Mesothelial cell of epicardium (in vitro differentiated cells): ENCODE measurements around the gene NQO1. TPM values are rescaled to one million over a fixed set of nuclear protein-coding genes. Genes with fewer than 3 reads are reported as not detected.

Experiments
- DNase-seq, 2 experiments: peaks; one replicate each; pipeline ENCODE4 v3.0.0; 2021; ENCODE audit warnings: low spot score in 2 of 2; ENCODE audit not compliant: unreplicated experiment in 2 of 2
- H3K27ac Mint-ChIP-seq: 2 replicates; pipeline ENCODE4 v1.8.0; 2021; ENCODE audit warnings: mixed read lengths
- H3K27me3 Mint-ChIP-seq: 2 replicates; pipeline ENCODE4 v1.8.0; 2021; ENCODE audit warnings: low read depth, mixed read lengths
- H3K36me3 Mint-ChIP-seq: 2 replicates; pipeline ENCODE4 v1.8.0; 2021; ENCODE audit warnings: mixed read lengths
- H3K4me1 Mint-ChIP-seq: 2 replicates; pipeline ENCODE4 v1.8.0; 2021; ENCODE audit warnings: mixed read lengths
- H3K4me3 Mint-ChIP-seq: 2 replicates; pipeline ENCODE4 v1.8.0; 2021; ENCODE audit warnings: mild to moderate bottlenecking, moderate library complexity, mixed read lengths
- H3K9me3 Mint-ChIP-seq: 2 replicates; pipeline ENCODE4 v1.8.0; 2021; ENCODE audit warnings: mixed read lengths
- CTCF ChIP-seq: fragments of 200-600 bp; sonication (generic); IDR thresholded peaks from one replicate; pipeline ENCODE4 v1.5.0; 2021; ENCODE audit warnings: antibody characterized with exemption; ENCODE audit not compliant: unreplicated experiment
- total RNA-seq: library from RNA; stranded (reverse); gene quantifications from 3 replicates; pipeline ENCODE4 v1.2.1, GENCODE V29; 2021

Gene NQO1
- total RNA-seq, 1 donor from 2014 or later, result 30.9 TPM

GRCh38 chr16:69724414-69724873 lies 1.9 kb downstream of the NQO1 start:
- H3K4me1 Mint-ChIP-seq, result peaks cover 32% of the 10 kb centered on the region
- TF ChIP-seq CTCF, result no peak
- H3K36me3 Mint-ChIP-seq, result peaks cover 2% of the 10 kb centered on the region
- H3K4me3 Mint-ChIP-seq, result peak overlapping the region; percentile 78
- peak overlapping the region; percentile 97 for H3K27ac Mint-ChIP-seq
- no peaks in the 10 kb centered on the region for H3K27me3 Mint-ChIP-seq
- DNase-seq, result no peak
- no peaks in the 10 kb centered on the region for H3K9me3 Mint-ChIP-seq

- Mint-ChIP-seq H3K9me3 (no peaks in the 10 kb centered on the region), H3K4me1 (peaks cover 29% of the 10 kb centered on the region), H3K4me3 (no peak overlapping the region), H3K27me3 (no peaks in the 10 kb centered on the region), H3K36me3 (peaks cover 18% of the 10 kb centered on the region), H3K27ac (no peak overlapping the region)
- DNase-seq, result no peak
- no peak for TF ChIP-seq CTCF
These were observed 4.9 kb downstream of the NQO1 start for GRCh38 chr16:69721441-69721957.

GRCh38 chr16:69720822-69721430 lies 5.4 kb downstream of the NQO1 start:
- H3K27me3 Mint-ChIP-seq, result no peaks in the 10 kb centered on the region
- no peak overlapping the region for H3K4me3 Mint-ChIP-seq
- no peaks in the 10 kb centered on the region for H3K9me3 Mint-ChIP-seq
- H3K27ac Mint-ChIP-seq, result no peak overlapping the region
- peaks cover 18% of the 10 kb centered on the region for H3K36me3 Mint-ChIP-seq
- no peak for TF ChIP-seq CTCF
- H3K4me1 Mint-ChIP-seq, result peaks cover 24% of the 10 kb centered on the region
- no peak for DNase-seq

GRCh38 chr16:69718111-69718764 lies 8.1 kb downstream of the NQO1 start:
- TF ChIP-seq CTCF, result no peak
- Mint-ChIP-seq H3K27ac (peak overlapping the region; percentile 77), H3K4me3 (peak overlapping the region; percentile 16), H3K27me3 (no peaks in the 10 kb centered on the region), H3K36me3 (peaks cover 24% of the 10 kb centered on the region), H3K4me1 (peaks cover 11% of the 10 kb centered on the region), H3K9me3 (no peaks in the 10 kb centered on the region)
- no peak for DNase-seq

GRCh38 chr16:69717066-69717465 lies 9.3 kb downstream of the NQO1 start:
- H3K27me3 Mint-ChIP-seq, result no peaks in the 10 kb centered on the region
- no peak for TF ChIP-seq CTCF

More at GRCh38 chr16:69717066-69717465, 9.3 kb downstream of the NQO1 start:
- Mint-ChIP-seq H3K27ac (no peak overlapping the region), H3K36me3 (peaks cover 32% of the 10 kb centered on the region), H3K9me3 (no peaks in the 10 kb centered on the region), H3K4me3 (no peak overlapping the region), H3K4me1 (peaks cover 11% of the 10 kb centered on the region)
- DNase-seq, result no peak
